ENCODE results near the gene NLE1.

Gene NLE1

GRCh38 chr17:35141681-35142466 lies at the start of gene NLE1:
TSS of gene NLE1 (minus strand) at chr17:35142303. CDS start at chr17:35142275, 28 bp downstream.
- DNase-seq (ENCODE audit: low read depth in 2 of 2) = peak; percentile 83 to 87
- TF ChIP-seq CTCF (IDR thresholded peaks at IDR 0.05; ENCODE audit: low read depth, low read length) = peak; percentile 94
- peak within 1 kb of the TSS; percentile 99 to 100 for H3K4me3 ChIP-seq (replicated peaks in 1 of 2; ENCODE audit: low read depth in 2 of 2, low read length in 2 of 2)

DNA sequence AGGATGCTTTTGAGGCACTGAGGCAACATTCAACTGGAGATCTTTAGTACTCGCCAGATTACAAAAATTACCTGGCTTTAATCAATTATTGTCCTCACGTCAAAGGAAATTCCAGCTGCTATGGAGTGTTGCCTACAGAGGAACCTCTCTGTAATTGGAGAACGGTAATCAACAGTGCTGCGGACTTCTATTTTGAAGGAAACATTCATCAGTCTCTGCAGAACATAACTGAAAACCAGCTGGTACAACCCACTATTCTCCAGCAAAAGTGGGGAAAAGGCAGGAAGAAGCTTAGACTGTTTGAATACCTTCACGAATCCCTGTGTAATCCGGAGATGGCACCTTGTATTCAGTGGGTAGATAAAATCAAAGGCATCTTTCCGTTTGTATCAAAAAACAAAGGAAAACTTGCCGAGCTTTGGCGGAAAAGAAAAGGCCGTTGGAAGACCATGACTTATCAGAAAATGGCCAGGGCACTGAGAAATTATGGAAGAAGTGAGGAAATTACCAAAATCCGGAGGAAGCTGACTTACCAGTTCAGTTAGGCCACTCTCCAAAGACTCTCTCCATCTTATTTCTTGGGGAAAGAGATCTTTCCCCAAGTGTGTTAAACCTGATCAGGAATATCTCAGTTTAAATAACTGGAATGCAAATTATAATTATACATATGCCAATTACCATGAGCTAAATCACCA lies 49.0 kb upstream of the NLE1 start:
- no peak overlapping the region for H3K4me3 ChIP-seq (replicated peaks in 1 of 2; ENCODE audit: low read depth in 2 of 2, low read length in 2 of 2)
- no peak for DNase-seq (ENCODE audit: low read depth in 2 of 2)
- no peak for TF ChIP-seq CTCF (IDR thresholded peaks at IDR 0.05; ENCODE audit: low read depth, low read length)

- DNase-seq (ENCODE audit: low read depth in 2 of 2) = peak; percentile 32 to 33
- no peak overlapping the region for H3K4me3 ChIP-seq (replicated peaks in 1 of 2; ENCODE audit: low read depth in 2 of 2, low read length in 2 of 2)
- no peak for TF ChIP-seq CTCF (IDR thresholded peaks at IDR 0.05; ENCODE audit: low read depth, low read length)
These were observed 47.2 kb upstream of the NLE1 start for GRCh38 chr17:35189291-35189690.

- DNase-seq (ENCODE audit: low read depth in 2 of 2) = no peak
- no peak overlapping the region for H3K4me3 ChIP-seq (replicated peaks in 1 of 2; ENCODE audit: low read depth in 2 of 2, low read length in 2 of 2)
- TF ChIP-seq CTCF (IDR thresholded peaks at IDR 0.05; ENCODE audit: low read depth, low read length) = no peak
These were observed 46.0 kb upstream of the NLE1 start for GRCh38 chr17:35188111-35188510.

GRCh38 chr17:35187481-35187880 lies 45.4 kb upstream of the NLE1 start:
- TF ChIP-seq CTCF (IDR thresholded peaks at IDR 0.05; ENCODE audit: low read depth, low read length) = no peak
- H3K4me3 ChIP-seq (replicated peaks in 1 of 2; ENCODE audit: low read depth in 2 of 2, low read length in 2 of 2) = no peak overlapping the region
- no peak for DNase-seq (ENCODE audit: low read depth in 2 of 2)

GRCh38 chr17:35185849-35186248 lies 43.7 kb upstream of the NLE1 start:
- DNase-seq (ENCODE audit: low read depth in 2 of 2) = no peak
- H3K4me3 ChIP-seq (replicated peaks in 1 of 2; ENCODE audit: low read depth in 2 of 2, low read length in 2 of 2) = no peak overlapping the region
- no peak for TF ChIP-seq CTCF (IDR thresholded peaks at IDR 0.05; ENCODE audit: low read depth, low read length)
